IPS-NIHi7 (cell line): Measurements from ENCODE around the gene GSTA4.
"Not testable (repeated sequence)": the region's sequence is repeated elsewhere in the genome, so short reads cannot be mapped to it uniquely, and the experiment has no call there.

Source experiments
- DNase-seq: peaks from one replicate; pipeline ENCODE4 v3.0.0; 2012; ENCODE audit warnings: mixed read lengths; ENCODE audit errors: extremely low spot score

The GSTA4 gene

DNA sequence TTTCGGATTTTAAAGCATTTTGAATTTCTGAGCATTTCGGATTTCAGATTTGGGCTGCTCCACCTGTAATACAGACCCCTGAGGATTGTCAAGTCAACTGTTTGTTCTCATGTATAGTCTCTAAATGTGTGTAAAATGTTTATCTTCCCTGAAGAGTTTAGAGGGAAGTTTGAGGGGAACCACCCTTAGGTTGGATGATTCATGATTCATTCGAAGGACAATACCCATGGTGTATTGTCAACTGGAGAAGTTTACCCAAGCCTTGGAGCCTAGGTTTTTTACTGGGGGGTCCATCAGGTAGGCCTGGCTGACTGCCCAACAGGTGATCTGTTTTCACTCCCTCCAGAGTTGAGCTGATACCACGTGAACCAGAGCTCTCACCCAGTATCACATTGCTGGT lies 18.9 kb downstream of the GSTA4 start:
- DNase-seq: no peak

DNA sequence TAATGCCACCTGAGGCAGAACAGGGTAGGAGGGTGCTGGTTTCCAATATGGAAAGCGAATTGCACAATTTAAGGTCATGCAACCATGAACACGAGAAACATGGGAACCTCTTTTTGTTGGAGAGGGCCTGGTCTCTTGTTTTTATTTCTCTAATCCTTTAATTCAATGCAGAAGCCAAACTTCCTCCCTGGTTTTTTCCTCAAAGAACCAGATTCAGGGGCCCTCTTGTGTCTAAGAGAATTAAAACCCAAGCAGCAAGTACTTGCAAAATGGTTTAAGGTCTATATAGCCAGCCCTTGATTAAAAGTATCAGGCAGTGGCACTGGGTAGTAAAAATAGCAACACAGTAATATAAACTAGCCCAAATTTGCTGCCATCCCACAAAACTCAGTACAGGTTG lies 19.5 kb downstream of the GSTA4 start:
- DNase-seq: no peak

DNA sequence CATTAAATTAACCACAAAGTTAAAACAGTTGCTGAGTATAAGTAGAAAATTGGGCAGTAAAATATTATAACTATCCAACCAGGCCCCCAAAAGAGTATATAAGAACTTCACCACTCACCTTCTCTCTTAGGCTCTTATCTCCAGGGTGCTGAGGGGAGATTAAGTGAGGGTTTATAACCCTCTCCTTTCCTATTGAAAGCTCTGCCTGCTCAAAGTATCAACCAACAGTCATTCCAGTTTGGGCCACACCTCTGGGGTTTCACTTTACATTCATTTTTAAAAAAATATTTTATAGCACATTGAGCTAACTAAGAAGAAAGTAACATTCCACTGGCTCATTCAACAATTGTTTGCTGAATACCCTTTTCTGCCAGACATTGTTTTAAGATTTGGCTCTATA lies 22.1 kb downstream of the GSTA4 start:
- DNase-seq: no peak

DNA sequence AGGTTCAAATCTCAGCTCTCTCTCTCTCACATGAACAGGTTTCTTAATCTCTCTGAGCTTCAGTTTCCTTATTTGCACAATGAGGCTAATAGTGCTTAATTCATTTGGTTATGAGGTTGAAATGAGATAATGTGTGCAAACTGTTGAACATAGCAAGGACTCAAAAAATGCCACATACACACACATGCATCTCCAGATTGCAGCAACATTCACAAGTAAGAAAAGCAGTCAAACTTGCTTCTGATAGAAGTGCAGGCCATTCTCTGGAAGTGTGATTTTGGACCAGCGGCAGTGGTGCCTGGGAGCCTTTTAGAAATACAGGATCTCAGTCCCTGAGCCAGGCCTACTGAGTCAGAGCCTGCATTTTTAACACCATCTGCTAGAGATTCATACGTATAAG lies 25.7 kb downstream of the GSTA4 start:
- no peak for DNase-seq

DNA sequence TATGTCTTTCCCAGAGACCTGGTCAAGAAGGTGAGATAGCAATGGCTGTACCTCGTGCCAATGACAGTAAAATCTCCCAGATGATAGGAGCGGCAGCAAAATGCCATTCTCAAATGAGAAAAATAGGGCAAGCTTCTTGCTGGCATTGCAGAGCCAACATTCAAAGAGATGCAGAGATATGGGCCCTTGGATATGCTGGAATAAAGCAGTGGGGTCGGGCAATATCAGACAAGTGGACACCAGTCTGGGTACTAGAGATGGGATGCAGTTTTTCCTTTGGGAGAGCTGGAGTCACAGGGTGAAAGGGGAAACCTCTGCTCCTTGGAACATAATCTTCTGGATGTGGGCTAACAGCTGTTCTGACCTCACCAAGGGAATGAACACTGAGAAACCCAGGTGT lies 29.0 kb downstream of the GSTA4 start:
- no peak for DNase-seq

DNA sequence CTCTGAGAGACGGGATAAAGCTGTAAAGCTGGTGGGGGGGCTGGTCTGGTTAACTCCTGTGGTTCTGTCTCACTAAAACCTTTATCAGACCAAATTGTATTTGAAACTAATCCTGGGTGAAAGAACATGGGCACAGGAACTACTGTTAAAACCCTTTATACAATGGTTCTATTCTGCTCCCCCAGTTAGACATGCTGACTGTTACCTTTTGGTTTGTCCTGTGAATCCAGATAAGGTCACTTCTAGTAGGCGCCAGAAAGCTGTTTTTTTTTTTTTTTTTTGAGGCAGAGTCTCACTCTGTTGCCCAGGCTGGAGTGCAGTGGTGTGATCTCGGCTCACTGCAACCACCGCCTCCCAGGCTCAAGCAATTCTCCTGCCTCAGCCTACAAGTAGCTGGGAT lies 29.7 kb downstream of the GSTA4 start:
- DNase-seq: no peak

DNA sequence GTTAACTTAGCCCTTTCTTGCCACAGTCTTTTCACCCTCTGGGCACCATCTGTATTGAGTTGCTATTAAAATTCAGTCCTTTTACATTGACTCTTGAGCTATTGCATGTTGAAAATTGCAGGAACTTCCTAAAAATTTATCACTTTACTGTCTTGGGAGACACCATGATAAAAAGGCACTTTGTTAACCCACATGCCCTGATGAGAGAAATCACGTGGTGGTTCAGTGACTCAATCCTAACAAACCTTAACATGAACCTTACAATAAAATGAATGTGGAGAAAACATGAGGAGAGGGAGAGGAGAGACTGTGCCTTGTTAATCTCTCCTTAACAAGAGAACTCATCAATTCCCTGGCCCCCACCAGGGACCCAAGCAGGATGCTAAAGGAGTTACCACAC lies 30.8 kb downstream of the GSTA4 start:
- DNase-seq: no peak

DNA sequence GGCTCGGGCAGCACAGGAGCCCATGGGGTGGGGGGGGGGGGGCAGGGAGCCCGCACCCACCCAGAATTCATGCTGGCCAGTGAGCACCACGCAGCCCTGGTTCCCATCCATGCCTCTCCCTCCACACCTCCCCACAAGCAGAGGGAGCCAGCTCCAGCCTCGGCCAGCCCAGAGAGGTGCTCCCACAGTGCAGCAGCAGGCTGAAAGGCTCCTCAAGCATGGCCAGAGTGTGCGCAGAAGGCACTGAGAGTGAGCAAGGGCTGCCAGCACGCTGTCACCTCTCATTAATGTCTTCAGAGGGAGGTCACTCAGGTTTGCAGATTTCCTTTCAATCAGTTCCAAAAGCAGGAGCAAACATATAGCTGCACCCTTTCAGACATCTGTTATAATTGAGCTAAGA lies 32.4 kb downstream of the GSTA4 start:
- DNase-seq: no peak

DNA sequence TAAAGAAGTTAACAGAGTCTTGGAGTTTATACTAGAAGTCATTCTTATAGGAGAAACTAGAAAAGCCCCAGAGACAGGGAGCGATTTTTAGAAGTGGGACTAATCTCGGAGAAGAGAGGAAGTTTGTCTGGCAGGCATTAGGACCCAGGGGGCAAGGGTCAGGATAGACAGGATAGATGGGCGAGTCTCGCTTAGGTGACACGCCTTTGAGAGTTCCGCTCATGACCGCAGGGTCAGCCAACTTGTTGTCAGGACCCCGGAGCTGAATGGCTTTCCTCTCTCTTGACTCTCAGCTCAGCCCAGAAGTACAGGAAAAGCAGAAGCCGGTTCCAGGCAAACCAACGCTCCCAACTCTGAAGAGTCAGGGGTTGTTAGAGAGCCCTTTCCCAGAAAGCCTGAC lies 34.1 kb downstream of the GSTA4 start:
- DNase-seq: not testable (repeated sequence)

DNA sequence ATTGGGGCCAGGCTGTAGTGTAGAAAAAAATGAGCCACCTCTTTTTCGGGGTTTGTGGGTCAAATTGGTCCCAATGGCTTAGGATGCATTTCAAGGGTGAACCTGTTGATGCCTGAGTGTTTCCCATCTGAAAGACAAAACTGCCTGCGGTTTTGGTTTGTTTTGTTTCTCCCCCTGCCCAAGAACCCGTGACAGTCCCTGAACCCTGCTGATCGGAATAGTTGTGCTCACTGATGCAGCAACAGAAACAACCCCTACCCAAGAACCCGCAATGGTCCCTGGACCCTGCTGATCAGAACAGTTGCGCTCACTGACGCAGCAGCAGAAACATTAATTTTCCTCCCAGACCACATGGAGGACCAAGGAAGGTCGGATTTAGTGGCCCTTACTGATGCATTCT lies 34.9 kb downstream of the GSTA4 start:
- not testable (repeated sequence) for DNase-seq

DNA sequence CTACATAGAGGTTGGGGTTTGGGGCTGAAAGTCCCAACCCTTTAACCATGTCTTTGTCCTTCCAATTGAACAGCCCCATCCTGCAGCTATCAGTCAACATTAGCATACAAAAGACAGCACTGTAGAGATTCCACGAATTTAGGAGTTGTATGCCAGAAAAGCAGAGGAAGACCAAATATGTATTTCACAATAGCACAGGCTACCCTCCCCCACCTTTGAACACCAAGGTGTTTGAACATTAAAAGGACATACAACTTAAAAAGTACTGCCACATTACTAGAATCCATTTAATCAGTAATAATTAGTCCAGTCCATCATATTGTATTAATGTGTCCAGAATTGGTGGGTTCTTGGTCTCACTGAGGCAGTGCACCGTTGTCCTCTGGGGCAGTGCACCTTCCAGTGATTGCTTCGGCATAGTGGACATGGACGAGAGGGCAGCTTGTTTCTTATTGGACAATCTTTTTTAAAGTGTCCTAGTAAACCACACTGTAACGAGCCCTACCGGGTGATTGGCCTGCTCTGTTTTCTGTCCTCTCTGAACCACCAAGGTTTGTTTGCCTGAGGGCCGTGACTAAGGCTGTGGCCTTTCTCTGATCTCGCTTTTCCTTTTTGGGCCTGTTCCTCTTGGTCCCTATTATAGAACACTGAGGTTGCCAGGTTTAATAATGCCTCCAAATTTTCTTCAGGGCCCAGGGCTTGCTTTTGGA lies 36.4 kb downstream of the GSTA4 start:
- no peak for DNase-seq

DNA sequence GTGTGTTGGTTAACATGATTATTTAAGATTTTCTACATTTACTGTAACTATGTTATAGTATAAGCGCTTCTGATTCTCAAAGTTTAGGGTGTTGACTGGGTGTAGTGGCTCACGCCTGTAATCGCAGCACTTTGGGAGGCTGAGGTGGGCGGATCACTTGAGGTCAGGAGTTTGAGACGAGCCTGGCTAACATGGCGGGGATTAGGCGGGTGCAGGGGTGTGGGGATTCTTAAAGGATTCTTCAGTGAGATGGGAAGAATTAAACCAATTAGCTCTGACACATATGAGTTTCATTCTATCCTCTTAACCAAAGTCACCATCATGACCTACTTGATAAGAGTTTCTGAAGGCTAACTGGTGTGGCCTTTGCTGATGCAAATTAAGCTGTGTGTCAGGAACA lies 39.2 kb downstream of the GSTA4 start:
- DNase-seq: no peak

DNA sequence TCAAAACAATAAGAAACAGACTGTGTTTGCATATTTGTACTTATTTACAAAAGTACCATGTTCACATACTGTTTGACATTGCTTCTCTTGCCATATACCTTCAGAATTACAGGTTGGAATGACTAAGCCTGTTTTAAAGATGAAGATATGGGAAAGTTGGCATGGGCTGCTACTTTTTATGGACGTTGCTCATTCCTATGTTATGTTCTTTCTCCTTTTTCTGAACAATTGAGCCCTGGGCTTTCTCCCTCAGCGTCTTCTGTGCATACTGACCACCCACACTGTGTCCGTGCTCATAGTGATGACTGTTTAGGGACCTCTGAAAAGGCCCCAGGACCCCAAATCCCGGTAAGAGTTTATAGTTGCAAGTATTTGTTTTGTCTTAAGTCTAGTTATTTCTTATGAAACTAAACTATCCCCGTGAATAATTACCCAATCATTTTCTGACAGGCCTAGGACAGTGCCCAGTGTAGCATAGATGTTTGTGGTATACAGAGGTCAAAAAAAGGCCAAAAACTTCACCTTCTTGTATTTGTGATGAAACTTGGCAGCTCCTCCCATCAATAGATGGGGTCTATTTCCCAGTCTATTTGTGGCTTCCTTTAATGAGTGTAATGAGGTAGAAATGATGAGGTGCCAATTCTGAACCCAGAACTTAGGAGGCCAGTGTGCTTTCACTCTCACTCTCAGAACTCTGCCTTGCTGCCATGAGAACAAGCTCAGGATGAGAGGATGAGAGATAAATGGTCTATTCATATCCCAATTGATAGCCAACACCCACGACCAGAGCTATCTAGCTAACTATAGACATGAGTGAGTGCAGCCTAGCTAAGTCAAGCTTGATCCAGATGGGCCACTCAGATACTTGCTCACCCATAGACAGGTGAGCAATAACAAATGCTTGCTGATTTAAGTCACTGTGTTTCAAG lies 40.9 kb downstream of the GSTA4 start:
- no peak for DNase-seq

DNA sequence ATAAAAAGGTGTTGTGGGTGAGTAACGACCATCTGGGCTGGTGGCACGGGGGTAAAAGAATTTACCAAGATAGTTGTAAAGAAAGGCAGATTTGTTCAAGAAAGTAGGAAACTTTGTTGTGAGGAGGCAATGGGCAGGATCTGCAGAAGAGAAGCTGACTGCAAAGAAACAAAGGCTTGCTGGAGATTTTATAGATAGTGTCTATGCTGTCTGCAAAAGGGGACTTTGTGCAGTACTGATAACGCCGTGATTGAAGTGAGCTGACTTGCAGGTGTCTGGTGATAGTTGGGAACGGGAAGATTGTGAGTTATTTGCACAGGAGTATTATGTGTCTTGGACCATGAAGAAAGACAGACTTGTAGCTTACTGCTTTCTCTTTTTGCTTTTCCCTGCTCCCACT lies 48.8 kb downstream of the GSTA4 start:
- no peak for DNase-seq

DNA sequence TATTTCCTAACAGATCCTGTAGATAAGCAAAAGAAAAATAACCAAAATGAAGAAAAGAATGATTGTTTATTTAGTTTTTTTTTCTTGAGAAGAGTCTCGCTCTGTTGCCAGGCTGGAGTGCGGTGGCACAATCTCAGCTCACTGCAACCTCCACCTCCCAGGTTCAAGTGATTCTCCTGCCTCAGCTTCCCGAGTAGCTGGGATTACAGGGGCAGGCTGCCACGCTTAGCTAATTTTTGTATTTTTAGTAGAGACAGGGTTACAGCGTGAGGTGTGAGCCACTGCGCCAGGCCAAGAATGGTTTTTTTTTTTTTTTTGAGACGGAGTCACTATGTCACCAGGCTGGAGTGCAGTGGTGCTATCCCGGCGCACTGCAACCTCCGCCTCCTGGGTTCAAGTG lies 52.3 kb downstream of the GSTA4 start:
- not testable (repeated sequence) for DNase-seq

DNA sequence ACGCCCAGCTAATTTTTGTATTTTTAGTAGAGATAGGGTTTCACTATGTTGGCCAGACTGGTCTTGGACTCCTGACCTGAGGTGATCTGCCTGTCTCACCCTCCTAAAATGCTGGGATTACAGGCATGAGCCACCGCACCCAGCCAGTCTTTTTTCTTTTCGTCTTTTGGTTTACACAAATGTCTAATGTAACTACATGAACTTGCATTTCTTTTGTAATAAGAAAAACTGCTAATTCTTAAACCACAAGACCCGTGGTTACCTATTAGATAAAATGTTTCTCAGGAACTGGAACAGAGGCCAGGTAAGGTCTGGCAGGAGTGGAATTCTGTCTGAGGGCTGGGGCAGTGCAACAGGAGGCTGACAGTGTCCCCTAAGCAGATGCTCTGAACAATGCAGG lies 52.9 kb downstream of the GSTA4 start:
- DNase-seq: no peak

DNA sequence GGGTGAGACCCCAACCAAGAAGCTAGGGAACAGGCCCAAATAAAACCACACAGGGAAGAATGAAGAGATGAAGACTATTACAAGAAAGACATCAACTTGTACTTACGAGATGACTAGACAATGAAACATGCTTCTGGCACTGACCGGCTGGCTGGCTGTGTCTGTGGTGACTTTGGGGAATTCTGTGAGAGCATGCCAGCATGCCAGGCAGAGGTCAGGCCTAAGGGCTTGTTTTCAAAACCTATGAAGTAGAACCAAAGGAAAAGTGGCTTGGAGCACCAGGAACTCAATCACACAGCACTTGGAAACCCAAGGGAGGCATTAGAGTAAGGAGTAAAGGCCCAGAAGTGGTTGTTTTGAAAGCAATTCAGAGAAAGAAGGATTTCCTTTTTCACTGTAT lies 57.2 kb downstream of the GSTA4 start:
- no peak for DNase-seq

DNA sequence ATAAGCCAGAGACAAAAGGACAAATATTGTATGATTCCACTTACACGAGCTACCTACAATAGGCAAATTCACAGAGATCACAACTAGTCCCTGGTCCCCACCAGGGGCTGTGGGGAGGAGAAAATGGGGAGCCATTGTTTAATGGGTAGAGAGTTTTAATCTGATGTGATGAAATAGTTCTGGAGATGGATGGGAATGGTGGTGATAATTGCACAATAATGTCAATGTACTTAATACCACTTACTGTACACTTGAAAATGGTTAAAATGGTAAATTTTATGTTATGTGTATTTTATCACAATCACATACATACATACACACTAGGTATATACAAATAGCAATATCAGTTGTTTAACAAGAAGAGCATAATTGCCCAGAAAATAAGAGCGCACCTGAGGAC lies 61.3 kb downstream of the GSTA4 start:
- DNase-seq: no peak

DNA sequence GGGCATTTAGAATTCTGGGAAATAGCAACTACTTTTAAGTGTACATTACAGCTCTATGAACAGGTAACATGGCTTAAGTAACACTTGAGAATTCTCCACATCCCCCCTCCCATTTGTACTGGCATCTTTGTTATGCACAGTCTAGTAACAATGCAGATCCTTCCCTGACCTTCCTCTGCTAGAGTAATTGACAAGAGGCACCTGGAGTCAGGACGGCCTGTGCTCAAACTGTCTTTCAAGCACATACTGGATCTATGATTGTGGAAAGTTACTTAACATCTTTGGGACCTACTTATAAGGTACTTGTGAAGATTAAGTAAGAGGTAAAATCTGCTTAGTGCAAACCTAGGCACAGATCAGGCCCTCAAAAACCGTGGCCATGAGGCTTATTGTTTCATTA lies 63.7 kb downstream of the GSTA4 start:
- DNase-seq: peak; percentile 22

DNA sequence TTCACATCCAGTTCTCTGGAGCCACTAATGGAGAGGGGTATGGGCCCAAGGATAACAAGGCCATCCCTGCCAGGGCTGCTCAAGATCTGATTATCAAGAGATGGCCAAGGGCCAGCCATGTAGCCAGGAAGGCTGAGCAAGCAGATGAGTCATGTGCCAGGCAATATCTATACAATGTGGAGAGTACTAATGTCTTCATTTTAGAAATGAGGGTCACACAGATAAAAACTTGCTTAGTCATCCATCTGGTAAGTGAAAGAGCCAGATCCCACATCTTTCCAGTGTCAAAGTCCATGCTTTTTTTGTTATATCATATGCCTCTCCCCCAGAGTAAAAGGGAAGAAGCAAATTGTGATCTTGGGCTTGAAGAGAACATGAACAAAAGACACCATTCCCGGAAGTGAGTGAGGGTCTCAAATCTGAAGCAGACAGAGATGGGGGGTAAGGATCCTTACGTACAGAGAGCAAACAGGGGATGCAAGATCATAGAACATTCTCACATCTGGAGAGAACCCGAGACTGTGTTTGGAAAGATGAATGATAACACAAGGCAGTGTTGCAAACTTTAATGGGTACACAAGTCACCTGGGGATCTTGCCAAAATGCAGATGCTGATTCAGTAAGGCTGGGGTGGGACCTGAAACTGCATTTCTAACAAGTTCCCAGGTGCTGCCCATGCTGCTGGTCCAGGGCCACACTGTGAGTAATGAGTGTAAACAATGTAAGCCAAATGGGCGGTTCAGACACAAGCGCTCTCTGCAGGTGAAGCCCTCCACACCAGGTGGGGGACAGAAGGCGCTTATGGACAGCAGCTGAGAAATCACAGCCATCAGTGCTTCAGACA lies 65.5 kb downstream of the GSTA4 start:
- no peak for DNase-seq
